ENCODE data around the gene RSRC1.
"Not testable (repeated sequence)": the region's sequence is repeated elsewhere in the genome, so short reads cannot be mapped to it uniquely, and the experiment has no call there.

RSRC1 gene

DNA sequence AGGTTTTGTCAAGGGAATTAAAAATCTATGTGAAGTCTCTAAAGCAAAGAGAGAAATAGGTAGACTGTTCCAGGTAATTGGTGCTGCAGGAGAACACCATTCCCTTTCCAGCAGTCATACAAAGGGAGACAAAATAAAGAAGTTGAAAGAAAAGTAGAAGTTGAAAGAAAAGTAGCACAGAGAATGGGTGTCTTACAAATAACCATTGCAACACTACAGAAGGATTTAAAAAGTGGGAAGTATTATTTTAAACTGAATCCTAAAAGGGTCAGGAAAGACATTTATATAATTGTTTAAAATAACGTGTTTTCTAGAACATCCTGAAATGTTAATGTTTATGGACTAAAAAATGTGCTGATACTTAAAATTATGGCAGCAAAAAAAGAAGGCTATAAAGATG, 223.8 kb downstream of the RSRC1 start:
- no peak for DNase-seq

GRCh38 chr3:158337110-158337509, 227.2 kb downstream of the RSRC1 start:
- DNase-seq, result no peak

DNA sequence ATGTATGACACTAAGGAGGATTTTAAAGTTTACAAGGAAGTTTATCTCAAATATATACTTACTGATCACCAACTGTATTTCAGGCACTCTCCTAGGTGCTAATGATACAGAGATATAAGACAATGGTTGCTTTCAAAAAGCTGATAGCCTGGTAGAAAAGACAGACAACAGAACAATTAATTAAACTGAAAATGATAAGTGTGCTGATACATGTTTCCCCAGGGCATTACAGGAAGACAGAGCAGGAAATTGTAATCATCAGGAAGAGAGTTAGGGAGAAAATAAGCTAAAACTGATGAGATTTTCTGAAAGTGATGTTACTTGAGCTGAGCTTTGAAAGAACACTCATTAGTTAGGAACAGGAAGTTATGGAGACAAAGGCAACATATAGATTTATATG, 229.7 kb downstream of the RSRC1 start:
- DNase-seq, result no peak

GRCh38 chr3:158340951-158341350, 231.1 kb downstream of the RSRC1 start:
- not testable (repeated sequence) for DNase-seq

DNA sequence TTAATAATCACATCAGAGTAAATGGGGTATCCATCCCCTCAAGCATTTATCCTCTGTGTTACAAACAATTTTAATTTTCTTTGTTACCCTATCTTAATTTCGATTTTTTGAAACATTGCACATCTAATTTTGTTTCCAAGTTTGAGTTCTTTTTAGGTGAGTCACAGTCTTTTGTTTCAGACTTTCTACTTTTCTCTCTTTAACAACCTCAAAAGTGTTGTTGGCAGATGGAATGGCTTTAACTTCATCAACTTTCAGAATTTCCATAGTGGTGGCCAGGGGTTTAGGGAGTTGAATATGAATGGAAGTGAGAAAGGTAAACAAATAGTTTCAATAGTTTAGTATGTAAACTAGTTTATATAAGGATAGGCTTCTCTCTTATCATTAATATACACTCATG, 238.1 kb downstream of the RSRC1 start:
- no peak for DNase-seq

- DNase-seq, result no peak
Measured at GRCh38 chr3:158350971-158351370, 241.1 kb downstream of the RSRC1 start.

DNA sequence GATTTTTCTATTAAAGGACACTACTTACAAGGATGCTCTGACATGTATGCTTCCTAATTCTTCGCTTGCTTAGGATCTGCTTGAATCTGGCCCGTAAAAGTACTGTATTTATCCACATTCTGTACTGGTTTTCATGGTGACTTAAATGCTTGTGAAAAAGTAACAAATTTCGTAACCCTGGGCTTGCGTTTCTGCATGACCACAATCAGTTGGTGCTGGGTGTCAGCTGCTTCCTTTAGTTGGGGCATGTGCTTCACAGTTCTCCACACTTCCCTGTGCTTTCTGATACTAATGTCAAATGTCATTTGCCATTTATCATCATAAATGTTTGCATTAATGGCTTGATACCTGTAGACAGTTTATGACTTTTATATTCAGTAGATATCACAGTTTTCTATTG, 242.7 kb downstream of the RSRC1 start:
- DNase-seq, result no peak

DNA sequence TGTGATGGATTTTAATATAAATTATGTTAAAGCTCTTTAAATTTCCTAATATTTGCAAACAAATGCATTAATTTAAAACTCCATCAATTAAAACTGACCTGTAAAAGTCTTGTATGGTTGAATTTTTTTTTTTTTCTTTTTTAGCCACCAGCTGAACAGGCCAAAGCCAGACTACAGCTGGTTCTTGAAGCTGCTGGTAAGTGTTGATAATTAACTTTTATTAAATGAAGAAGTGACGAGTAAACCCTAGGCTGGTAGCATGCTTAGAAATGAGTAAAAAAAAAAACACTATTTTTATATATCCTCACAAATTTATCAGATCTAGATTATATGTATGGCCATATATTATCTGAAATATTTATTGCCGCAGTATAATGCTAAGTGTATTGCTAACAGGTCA, 244.8 kb downstream of the RSRC1 start:
- DNase-seq, result no peak

DNA sequence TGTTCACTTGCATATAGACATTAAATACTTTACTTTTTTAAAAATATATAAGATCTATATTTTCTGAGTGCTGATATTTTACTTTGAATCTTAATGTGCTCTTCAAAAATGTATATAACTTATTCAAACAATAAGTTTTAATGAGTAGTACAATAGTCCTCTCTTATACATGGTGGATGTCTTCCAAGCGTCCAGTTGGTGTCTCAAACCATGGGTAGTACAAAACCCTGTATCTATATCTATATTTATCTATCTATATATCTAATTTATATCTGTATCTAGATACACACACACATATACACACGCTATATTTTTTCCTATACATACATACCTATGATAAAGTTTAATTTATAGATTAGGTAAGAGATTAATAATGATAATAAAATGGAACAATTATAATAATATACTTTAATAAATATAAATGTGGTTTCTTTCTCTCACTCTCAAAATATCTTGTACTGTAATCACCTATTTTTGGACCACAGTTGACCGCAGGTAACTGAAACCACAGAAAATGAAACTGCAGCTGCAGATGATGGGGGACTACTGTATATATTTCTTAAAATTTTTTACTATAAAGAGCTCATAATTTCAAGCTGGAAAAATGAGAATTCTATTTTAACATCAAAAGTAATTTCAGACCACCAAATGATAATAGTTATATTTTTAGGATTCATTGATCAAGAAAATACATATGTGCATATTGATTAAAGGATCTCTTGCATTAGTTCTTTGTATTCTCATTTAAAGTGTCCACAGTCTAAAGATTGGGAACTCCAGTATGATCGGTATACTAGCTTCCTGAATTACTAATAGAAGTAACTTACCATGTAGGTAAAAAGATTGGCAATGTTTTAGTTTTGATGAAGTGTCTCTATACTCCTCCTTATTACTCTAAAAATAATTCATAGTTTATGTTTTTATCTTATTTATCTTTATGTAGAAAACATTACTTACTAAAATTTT, 246.0 kb downstream of the RSRC1 start:
- no peak for DNase-seq

GRCh38 chr3:158359339-158359738, 249.4 kb downstream of the RSRC1 start:
- DNase-seq, result no peak

- DNase-seq, result no peak
Measured at GRCh38 chr3:158360756-158361448, 251.0 kb downstream of the RSRC1 start.

- no peak for DNase-seq
Measured at GRCh38 chr3:158368271-158368670, 258.4 kb downstream of the RSRC1 start.

GRCh38 chr3:158369279-158369678, 259.4 kb downstream of the RSRC1 start:
- DNase-seq, result no peak

DNA sequence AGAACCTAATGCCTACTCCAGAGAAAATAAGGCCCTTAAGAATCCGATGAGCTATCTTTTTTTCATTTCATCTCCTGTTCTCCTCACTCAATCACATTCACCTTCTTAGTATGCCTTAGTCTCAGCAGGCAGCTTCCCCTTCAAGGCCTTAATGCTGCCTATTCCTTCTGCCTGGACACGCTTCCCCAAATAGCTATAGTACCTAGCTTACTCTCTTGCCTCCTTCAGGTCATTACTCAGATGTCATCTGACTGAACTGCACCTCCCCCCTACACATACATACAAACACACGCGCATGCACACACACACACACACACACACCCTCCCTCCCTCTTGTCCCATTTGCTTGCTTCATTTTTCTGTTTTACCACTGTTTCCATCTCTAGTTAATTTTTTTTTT, 269.6 kb downstream of the RSRC1 start:
- no peak for DNase-seq

GRCh38 chr3:158381262-158381868, 271.5 kb downstream of the RSRC1 start:
- no peak for DNase-seq

GRCh38 chr3:158382479-158382878, 272.6 kb downstream of the RSRC1 start:
- no peak for DNase-seq

GRCh38 chr3:158384019-158384418, 274.1 kb downstream of the RSRC1 start:
- no peak for DNase-seq

- DNase-seq, result no peak
Measured at GRCh38 chr3:158395421-158395820, 285.5 kb downstream of the RSRC1 start.

DNA sequence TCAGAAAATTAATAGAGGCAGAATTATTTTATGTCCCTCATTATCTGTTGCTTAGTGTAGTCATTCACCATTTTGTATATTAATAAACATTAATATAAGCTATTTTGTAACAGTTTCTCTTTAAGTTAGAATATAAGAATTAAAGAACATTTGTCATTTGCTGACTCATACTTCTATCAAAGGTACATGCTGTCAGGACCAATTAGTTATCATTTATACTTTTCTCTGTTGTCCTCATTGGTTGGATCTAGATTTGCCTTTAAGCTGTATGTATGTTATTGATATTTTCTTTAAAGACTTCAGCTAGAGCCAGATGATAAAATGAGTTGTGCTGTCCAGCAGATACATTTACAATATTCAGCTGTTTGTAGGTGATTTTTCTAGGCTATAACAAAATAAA, 292.7 kb downstream of the RSRC1 start:
- no peak for DNase-seq

- no peak for DNase-seq
Measured at GRCh38 chr3:158403013-158403412, 293.1 kb downstream of the RSRC1 start.

DNA sequence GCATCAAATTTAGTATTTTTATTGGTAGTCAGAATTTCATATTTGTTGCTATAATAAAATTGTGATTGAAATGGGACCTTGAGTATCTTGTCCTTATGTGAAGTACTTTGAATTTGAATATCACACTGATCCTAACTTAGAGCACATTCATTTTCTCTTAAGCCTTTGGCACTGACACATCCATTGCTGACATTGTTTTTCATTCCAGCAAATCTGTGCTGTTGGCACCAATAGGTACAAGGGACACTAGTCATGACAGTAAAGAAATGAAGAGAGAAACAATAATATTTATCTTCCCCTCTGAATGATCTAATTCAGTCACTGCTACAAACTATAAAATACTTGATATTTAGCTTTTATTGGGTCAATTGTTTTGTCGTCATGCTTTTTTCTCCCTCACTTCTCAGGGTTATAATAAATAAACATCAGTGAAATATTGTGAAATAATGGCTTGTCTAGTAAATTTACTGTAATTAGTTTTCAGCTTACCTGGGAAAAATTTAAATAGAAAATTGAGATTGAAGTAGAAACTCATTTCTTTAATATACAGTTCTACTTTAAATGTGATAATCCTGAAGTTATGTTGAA, 294.3 kb downstream of the RSRC1 start:
- no peak for DNase-seq

DNA sequence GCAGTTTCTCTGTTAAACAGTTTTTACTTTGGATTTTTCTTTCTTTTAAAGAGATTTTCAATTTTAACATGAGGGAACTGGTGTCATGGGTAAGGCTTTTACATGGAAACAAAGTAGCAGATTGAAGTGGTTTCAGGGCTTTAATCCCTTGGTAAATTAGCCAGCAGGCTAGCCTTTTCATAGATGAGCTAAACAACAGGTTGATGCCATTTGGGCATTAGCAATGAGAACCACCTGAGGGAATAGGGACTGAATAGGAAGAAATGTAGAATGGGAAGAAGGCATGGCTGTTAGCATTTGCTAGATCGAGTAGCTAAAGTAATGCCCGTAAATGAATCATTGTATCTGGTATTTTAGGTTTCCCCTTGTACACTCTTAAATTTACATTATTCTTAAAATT, 295.6 kb downstream of the RSRC1 start:
- no peak for DNase-seq

- no peak for DNase-seq
Measured at GRCh38 chr3:158407844-158408517, 298.1 kb downstream of the RSRC1 start.
